ENCODE results near the gene TBL3.
A peak's percentile ranks its signal among the peaks of the same experiment; 100 is the strongest.

Gene TBL3

DNA sequence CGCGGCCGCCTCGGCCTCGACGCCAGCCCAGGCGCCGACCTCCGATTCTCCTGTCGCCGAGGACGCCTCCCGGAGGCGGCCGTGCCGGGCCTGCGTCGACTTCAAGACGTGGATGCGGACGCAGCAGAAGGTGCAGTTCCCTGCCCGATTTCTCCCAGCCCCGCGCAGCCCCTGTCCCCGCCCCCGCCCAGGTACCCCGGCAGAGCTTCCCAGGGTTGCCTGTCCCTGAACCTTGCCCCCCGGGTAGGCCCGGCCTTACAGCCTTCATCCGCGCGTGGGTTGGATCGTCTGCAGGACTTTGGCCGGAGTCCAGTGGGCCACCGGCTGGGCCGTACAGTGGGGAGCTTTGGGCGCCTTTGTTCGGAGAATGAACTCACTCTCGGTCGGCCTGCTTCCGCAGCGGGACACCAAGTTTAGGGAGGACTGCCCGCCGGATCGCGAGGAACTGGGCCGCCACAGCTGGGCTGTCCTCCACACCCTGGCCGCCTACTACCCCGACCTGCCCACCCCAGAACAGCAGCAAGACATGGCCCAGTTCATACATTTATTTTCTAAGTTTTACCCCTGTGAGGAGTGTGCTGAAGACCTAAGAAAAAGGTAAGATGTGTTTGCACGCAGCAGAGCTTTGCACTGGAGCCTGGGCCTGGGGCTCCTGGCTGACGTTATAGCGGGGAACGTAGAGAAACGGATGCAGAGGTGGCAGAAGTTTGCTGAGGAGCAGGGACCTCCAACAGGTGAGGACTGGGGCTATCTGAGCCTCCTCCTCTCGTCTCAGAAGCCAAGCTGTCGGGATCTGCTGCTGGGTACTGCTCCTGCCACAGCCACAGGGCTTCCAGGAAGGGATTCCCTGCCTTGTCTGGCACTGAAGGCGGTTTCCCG, 12.7 kb downstream of the TBL3 start:
- no peak for DNase-seq

GRCh38 chr16:1985466-1986150, 13.8 kb downstream of the TBL3 start:
- DNase-seq = no peak

DNA sequence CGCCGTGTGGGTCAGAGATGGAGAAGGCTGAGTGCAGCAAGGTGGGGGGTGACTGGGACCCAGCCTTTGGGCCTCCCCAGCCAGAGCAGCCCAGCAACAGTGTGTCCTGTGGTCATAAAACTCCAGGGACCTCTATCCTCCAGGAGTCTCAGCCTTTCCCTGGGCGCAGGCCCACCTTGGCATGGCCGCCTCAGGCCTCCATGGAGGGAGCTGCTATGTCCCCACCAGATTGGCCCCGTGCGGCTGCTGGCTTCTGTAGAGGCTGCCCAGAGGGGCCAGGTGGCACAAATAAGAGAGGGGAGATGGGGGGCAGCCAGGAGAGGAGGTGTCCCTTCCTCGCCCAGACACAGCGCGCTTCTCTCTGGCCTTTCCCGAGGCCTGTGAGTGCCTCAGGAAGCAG, 15.3 kb downstream of the TBL3 start:
- DNase-seq = no peak

- DNase-seq = no peak
These were observed 17.6 kb downstream of the TBL3 start, which contains the start of gene SYNGR3 for GRCh38 chr16:1989209-1990100. SYNGR3 (plus strand) TSS chr16:1989970; CDS start chr16:1990103, 133 bp downstream.

DNA sequence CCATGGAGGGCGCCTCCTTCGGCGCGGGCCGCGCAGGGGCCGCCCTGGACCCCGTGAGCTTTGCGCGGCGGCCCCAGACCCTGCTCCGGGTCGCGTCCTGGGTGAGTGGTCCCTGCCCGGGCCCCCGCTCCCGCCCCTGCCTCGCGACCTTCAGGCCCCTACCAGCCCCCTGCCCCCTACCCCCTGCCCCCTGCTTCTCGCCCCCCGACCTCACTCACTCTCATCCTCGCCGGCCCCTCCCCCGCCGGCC, 18.2 kb downstream of the TBL3 start:
- no peak for DNase-seq

- DNase-seq = no peak
These were observed 18.7 kb downstream of the TBL3 start for GRCh38 chr16:1990351-1991134.

- no peak for DNase-seq
These were observed 19.3 kb downstream of the TBL3 start for GRCh38 chr16:1991135-1991551.

DNA sequence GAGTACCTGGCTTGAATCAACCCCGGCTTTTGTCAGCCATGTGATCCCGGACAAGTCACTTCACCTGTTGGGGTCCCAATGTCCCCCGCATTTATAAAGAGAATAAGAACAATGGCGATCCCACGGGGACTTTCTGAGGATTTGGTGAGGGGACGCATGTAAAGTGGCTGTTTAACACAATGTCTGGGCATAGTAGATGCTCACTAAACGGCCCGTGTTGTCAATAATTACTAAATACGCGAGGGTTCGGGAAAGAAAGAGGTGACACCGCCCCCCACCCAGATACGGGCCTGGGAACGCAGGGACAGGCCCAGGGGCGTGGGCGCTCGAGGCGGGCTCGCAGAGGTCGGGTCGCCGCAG, 19.7 kb downstream of the TBL3 start:
- no peak for DNase-seq

- DNase-seq = peak; percentile 92
These were observed 20.3 kb downstream of the TBL3 start for GRCh38 chr16:1991948-1992703.

DNA sequence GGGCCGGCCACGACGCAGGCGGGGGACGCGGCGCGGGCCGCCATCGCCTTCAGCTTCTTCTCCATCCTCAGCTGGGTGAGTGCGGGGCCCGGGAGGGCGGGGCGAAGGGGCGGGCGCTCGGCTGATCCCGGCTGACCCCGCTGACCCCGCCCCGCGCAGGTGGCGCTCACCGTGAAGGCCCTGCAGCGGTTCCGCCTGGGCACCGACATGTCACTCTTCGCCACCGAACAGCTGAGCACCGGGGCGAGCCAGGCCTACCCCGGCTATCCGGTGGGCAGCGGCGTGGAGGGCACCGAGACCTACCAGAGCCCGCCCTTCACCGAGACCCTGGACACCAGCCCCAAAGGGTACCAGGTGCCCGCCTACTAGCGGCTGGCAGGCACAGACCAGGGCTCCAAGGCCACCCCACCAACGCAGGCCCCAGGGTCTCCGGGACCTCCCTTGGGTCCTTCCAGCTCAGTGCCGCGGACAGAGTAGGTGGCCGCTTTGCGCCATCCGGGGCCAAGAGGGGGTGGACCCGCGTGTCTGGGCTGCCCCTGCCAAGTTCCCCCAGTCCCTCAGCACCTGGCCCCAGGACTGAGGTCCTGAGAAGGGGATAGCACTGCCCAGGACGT, 21.0 kb downstream of the TBL3 start:
- no peak for DNase-seq

DNA sequence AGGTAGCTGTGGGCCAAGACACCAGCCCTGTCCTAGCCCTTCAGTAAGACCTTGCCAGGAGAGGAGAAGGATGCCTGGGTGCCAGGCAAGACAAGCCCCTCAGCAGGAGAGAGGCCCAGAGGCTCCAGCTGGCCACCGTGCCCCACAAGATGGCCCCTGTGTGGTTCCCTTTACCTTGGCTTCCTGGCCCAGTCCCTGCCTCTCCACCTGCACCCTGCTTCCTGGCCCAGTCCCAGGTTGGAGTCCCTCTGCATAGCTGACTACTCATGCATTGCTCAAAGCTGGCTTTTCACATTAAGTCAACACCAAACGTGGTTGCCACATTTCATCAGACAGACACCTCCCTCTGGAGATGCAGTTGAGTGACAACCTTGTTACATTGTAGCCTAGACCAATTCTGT, 21.9 kb downstream of the TBL3 start:
- DNase-seq = peak; percentile 26

DNA sequence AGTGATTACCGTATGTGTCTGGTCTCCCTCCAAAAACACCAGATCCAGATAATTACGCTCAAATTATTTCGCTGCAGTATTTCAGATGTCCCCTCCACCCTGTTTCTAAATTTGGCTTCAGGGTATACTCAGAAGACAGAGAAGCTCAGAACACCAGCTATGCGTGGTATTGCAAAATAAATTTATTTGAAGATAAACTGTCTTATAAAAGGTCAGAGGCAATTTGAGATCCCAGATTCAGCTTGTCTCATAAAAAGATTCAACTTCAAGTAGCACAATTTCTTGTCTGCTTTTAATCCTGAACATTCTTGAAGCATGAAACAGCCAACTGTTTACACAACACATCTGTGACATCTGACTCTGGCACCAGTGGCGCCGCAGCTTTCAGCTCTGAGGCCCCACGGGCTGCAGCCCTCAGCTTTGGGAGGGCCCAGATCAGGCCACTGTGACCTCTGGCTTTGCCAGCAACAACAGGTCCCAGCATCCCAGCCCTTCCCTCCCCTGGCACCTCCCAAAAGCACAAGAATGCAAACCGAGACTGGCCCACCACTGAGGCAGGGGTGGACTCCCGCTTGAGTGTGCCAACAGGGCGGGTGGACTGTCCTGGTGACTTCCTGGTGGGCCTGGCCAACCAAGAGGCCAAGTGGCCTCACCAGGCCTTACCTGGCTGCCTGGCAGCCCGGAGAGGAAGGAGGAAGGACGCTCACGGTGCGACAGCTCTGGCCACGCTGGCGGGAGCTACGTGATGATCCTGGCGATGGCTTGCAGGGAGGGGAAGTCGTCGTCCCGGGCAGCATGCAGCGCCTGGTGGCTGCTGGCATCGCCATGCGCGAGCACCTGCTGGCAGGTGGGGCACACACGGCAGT, 25.9 kb downstream of the TBL3 start:
- DNase-seq = no peak

DNA sequence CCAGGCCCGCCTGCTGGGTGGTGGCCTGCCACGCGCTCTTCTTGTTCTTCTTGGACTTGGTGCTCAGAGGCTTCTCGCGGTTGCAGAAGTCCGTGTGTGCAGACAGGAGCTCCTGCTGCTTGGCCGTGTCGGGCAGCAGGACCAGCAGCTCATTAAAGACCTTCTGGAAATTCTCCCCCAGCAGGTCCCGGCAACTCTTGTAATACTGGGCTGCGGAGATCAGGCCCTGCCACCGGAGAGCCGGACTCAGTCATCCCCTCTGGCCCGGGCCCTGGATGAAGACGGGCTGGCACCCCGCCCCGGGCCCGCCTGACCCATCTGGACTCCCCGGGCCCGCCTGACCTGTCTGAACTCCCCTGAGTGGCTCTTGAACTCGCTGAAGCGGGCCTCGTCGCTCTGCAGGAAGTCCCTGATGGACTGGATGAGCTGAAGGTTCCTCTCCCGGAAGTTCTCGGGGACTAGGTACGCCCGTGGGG, 26.5 kb downstream of the TBL3 start:
- no peak for DNase-seq

DNA sequence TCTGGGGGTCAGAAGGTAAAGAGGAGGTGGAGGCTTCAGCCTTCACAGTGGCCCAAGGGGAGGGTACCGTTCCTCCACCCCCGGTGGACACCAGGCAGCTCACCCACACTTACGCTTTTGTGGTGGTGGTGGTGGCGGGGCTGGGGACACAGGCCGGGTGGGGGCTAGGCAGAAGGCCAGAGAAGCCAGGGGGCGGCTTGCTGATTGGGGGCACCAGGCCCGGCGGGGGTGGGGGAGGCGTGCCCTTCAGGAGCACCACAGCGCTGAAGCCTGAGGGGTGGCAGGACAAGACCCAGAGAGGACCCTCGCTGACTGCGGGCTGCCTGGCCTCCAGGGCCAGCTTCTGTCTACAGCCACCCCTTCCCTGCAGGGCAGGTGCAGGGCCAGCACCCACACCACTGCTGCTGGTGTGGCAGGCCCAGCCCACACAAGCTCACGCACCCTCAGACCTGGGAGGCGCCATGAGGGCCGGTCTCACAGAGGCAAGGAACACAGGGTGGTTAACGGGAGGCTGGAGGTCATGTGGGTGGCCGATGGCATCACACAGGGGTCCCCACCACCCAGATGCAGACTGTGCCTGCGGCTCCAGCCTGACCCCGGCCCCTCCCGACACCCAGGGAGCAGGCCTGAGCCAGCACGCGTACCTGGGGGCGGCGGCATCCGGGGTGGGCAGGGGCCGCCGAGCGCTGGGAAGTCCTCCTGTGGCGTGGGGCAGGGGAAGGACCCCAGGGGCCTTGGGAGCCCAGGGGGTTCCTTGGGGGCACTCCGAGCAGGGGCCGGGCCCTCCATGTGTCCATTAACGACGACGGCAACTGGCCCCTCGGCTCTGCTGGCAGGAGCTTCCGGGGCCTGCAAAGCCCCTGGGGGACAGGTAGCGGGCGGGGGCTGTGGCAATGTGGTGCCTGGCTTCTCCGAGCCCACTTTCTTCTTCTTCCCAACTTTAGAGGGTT, 27.3 kb downstream of the TBL3 start:
- DNase-seq = no peak

DNA sequence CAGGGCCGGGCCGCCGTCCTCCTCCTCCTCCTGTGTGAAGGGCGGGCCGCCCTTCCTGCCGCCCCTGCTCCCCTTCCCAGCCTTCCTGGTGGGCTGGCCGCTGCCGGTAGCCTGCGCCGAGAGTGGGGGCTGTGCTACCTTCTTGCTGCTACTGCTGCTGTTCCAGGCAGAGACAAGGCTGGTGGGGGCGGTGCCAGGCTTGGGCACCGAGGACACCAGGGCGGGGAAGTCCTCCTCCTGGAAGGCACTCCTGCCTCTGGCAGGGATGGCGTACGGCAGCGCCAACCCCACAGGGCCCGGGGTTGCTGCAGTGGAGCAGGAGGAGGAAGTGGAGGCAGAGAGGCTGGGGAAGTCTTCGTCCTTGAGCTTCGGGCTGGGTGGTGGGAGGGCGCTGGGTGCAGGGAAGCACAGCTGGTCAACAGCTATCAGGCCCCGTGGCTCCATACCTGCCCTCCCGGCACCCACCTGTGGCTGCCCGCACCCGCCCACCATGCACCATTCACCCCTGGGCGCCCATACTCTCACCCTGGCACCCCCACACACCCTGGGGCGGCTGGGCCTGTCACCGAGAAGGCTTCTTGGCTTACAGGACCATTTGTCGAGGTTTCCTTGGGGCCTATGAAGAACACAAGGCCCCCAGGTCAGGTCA, 28.1 kb downstream of the TBL3 start:
- DNase-seq = no peak

DNA sequence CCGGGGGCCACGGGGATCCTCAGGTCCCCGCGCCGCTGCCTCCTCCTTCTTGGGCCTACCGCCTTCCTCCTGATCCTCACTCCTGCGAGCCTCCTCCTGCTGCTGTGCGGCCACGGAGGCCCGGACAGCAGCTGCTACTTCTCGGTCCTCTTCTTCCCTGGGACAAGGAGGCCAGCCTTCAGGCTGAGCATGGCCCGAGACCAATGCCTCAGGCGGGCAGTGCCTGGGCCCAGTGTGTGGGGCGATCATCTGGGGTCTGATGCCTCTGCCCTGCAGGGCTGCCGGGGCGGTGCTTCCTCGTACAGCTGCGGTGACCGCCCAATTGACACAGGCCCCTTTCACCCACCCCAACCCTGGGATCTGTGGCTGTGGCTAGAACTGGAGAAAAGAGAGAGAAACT, 29.2 kb downstream of the TBL3 start:
- no peak for DNase-seq

DNA sequence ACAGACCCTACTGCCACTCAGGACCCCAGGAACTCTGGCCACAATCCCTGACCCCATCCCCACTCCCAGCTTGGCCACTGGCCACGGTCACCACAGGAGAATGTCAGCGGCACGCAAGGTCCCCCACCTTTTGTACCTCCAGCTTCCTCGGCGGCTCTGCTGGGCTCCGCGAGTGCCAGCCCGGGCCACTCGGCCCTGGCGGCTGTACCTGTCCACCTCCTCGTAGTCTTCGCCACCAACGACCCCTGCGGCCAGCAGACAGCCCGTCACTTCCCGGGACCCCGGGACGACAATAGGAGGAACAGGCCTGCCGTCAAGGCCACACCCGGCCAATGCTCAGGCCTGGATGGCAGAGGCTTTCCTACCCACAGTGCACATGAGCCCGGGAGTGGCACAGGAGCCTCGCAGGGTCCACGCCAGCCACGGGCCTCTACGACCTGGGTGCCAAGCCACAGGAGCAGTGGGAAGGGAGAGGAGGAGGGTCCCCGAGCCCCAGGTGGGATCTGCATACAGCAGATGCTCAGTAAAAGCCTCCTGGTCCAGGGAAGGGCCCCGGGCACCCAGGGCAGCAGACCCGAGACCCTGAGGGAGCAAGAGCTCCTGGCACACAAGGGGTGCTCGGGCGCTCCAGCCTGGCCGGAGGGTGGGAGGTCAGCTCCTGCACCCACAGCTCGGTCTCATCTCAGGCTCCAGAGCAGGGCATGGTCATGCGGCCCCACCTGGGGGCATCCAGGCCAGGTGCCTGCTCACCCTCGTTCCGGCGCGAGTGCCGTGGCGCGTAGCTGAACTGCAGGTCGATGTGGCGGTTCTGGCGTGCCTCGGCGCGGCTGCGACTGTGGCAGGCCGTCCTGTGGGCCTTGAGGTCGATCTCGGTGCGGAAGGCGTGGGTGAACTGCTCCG, 29.9 kb downstream of the TBL3 start:
- no peak for DNase-seq
